HEK293T (cell line): ENCODE data around the gene XIST.

Experiments
- L3MBTL2 ChIP-seq: fragments of 450-650 bp; conservative IDR thresholded peaks from 2 replicates; pipeline ENCODE4 v1.6.1; 2016; ENCODE audit warnings: mild to moderate bottlenecking
- SUZ12 ChIP-seq: fragments of 450-650 bp; IDR thresholded peaks from 2 replicates; pipeline ENCODE4 v1.6.1; 2016; ENCODE audit warnings: mild to moderate bottlenecking
- ZNF384 ChIP-seq: fragments of 450-650 bp; IDR thresholded peaks from 2 replicates; pipeline ENCODE4 v1.6.1; 2016

- no peak for TF ChIP-seq L3MBTL2
- TF ChIP-seq SUZ12, result no peak
- no peak for TF ChIP-seq ZNF384
Observed at GRCh38 chrX:73841337-73841736, 11.2 kb downstream of the XIST start.
